ENCODE data around the gene HOXA5.

GRCh38 chr7:27128776-27129728 lies 14.4 kb downstream of the HOXA5 start:
- no peak for TF ChIP-seq CTCF (conservative IDR thresholded peaks at IDR 0.05; ENCODE audit: low read length)
- no peak for TF ChIP-seq EZH2phosphoT487 (IDR thresholded peaks at IDR 0.05; ENCODE audit: borderline replicate concordance, low read depth, low read length)

All from OCI-LY7 (cell line).